GM23248 (cell line): Measurements from ENCODE around the gene ZNF343. TPM values are rescaled to one million over a fixed set of nuclear protein-coding genes. Genes with fewer than 3 reads are reported as not detected.

Experiments
- DNase-seq: peaks from one replicate; pipeline ENCODE4 v3.0.0-alpha.2; 2015
- H2AFZ ChIP-seq: fragments of 200-600 bp; sonication (generic); 2 replicates; pipeline ENCODE4 v1.6.1; 2016; ENCODE audit warnings: antibody characterized with exemption
- H3F3A ChIP-seq: fragments of 200-600 bp; sonication (generic); 2 replicates; pipeline ENCODE4 v1.6.1; 2016; ENCODE audit warnings: mild to moderate bottlenecking, antibody characterized with exemption, mixed run types; ENCODE audit not compliant: insufficient read depth
- H3K27ac ChIP-seq: fragments of 200-600 bp; sonication (generic); 2 replicates; pipeline ENCODE4 v1.5.1; 2016; ENCODE audit warnings: mild to moderate bottlenecking
- H3K27me3 ChIP-seq: fragments of 200-600 bp; sonication (generic); replicated peaks from 2 replicates; pipeline ENCODE4 v1.6.1; 2016; ENCODE audit warnings: mild to moderate bottlenecking; ENCODE audit not compliant: insufficient read depth
- H3K36me3 ChIP-seq: fragments of 200-600 bp; sonication (generic); 2 replicates; pipeline ENCODE4 v1.6.1; 2016; ENCODE audit warnings: low read depth, mild to moderate bottlenecking
- H3K4me1 ChIP-seq: fragments of 200-600 bp; sonication (generic); 2 replicates; pipeline ENCODE4 v1.6.1; 2016; ENCODE audit warnings: mild to moderate bottlenecking; ENCODE audit not compliant: insufficient read depth
- H3K4me2 ChIP-seq: fragments of 200-600 bp; sonication (generic); one replicate; pipeline ENCODE4 v1.6.1; 2016; ENCODE audit warnings: mild to moderate bottlenecking; ENCODE audit not compliant: unreplicated experiment
- H3K4me3 ChIP-seq: fragments of 200-600 bp; sonication (generic); 2 replicates; pipeline ENCODE4 v1.5.1; 2016; ENCODE audit warnings: mild to moderate bottlenecking
- H3K79me2 ChIP-seq: fragments of 200-600 bp; sonication (generic); 2 replicates; pipeline ENCODE4 v1.6.1; 2016; ENCODE audit warnings: mild to moderate bottlenecking; ENCODE audit not compliant: insufficient read depth
- H3K9ac ChIP-seq: fragments of 200-600 bp; sonication (generic); 2 replicates; pipeline ENCODE4 v1.6.1; 2016; ENCODE audit warnings: mild to moderate bottlenecking
- H3K9me2 ChIP-seq: fragments of 200-600 bp; sonication (generic); 2 replicates; pipeline ENCODE4 v1.6.1; 2016; ENCODE audit warnings: mixed run types, mild to moderate bottlenecking, moderate library complexity; ENCODE audit not compliant: insufficient read depth
- H3K9me3 ChIP-seq: fragments of 200-600 bp; sonication (generic); one replicate; pipeline ENCODE4 v1.6.1; 2017; ENCODE audit warnings: low read depth
- H4K20me1 ChIP-seq: fragments of 200-600 bp; sonication (generic); 2 replicates; pipeline ENCODE4 v1.6.0; 2016; ENCODE audit not compliant: insufficient read depth
- EZH2 ChIP-seq: fragments of 200-600 bp; sonication (generic); IDR thresholded peaks from 2 replicates; pipeline ENCODE4 v1.6.1; 2018; ENCODE audit warnings: antibody characterized with exemption, mild to moderate bottlenecking; ENCODE audit not compliant: insufficient read depth, poor library complexity, severe bottlenecking
- EZH2phosphoT487 ChIP-seq: fragments of 200-600 bp; sonication (generic); IDR thresholded peaks from 2 replicates; pipeline ENCODE4 v1.6.1; 2018; ENCODE audit warnings: antibody characterized with exemption, moderate library complexity, mild to moderate bottlenecking, low read depth; ENCODE audit not compliant: insufficient read depth
- WGBS, 2 experiments: methylation state at CpG; one replicate each; pipeline ENCODE4 v1.1.6; 2015 to 2017; ENCODE audit warnings: low lambda C conversion rate in 2 of 2, low coverage in 1 of 2; ENCODE audit errors: missing lambda C conversion rate in 2 of 2; 5-methylcytosine and 5-hydroxymethylcytosine counted together
- in situ Hi-C: fragments of 300-500 bp; cut with MboI; formaldehyde crosslinking; loops from 2 replicates; pipeline ENCODE4 v1.15.0; 2020
- polyA plus RNA-seq: library from polyadenylated mRNA; unstranded; fragments of >200 nt; fragmentation: Nextera tagmentation; extraction: Ambion mirVana; gene quantifications from 2 replicates; pipeline ENCODE4 v1.2.1, GENCODE V29; 2016
- total RNA-seq: library from RNA; depleted of rRNA; stranded (reverse); fragments of >200 nt; shearing (Covaris generic); gene quantifications from 2 replicates; pipeline ENCODE4 v1.2.3, GENCODE V29; 2014

The ZNF343 gene
- total and polyA plus RNA-seq, 2 experiments from 2014 or later = 8.1 to 11.0 TPM

- Histone ChIP-seq H3K4me1 (peaks cover 14% of the 10 kb centered on the region), H3K4me2 (peak overlapping the region; percentile 41), H3K9ac (no peak overlapping the region), H3K4me3 (no peak overlapping the region), H2AFZ (peak overlapping the region; percentile 37; the same call in 1 of the 2 replicates), H3F3A (no peaks in the 10 kb centered on the region), H3K27ac (0 out of 2 replicates have a peak overlapping the region, but pooled peaks have one; percentile 23), H3K9me3 (no peaks in the 10 kb centered on the region), H4K20me1 (no peaks in the 10 kb centered on the region), H3K79me2 (no peaks in the 10 kb centered on the region), H3K36me3 (no peaks in the 10 kb centered on the region), H3K27me3 (no peaks in the 10 kb centered on the region), H3K9me2 (no peaks in the 10 kb centered on the region)
- TF ChIP-seq EZH2 (no peak), EZH2phosphoT487 (no peak)
- in situ Hi-C loops = no loop called here
- 59 to 62% methylated on average over 1 of the region's 1 CpG for WGBS, 2 experiments
- peak; percentile 32 for DNase-seq
Observed at GRCh38 chr20:2515203-2515602, 6.5 kb upstream of the ZNF343 start.

- H3K4me1 ChIP-seq = peaks cover 13% of the 10 kb centered on the region; the same call in 1 of the 2 replicates
- TF ChIP-seq EZH2phosphoT487 = no peak
- TF ChIP-seq EZH2 = no peak
- H3K4me2 ChIP-seq = peak overlapping the region; percentile 89
- no peak for DNase-seq
- H2AFZ ChIP-seq = peak overlapping the region; percentile 94; the same call in 1 of the 2 replicates
- H3K36me3 ChIP-seq = no peaks in the 10 kb centered on the region
- 71% methylated on average over 3 of the region's 3 CpGs for WGBS, 2 experiments
- H3K4me3 ChIP-seq = peak overlapping the region; percentile 96
- H3K27me3 ChIP-seq = no peaks in the 10 kb centered on the region
- in situ Hi-C loops = no loop called here
- H3K9me3 ChIP-seq = no peaks in the 10 kb centered on the region
- H4K20me1 ChIP-seq = no peaks in the 10 kb centered on the region
- H3K27ac ChIP-seq = no peak overlapping the region
- peaks cover 38% of the 10 kb centered on the region for H3K79me2 ChIP-seq
- H3F3A ChIP-seq = no peaks in the 10 kb centered on the region
- H3K9me2 ChIP-seq = no peaks in the 10 kb centered on the region
- H3K9ac ChIP-seq = no peak overlapping the region
Observed at GRCh38 chr20:2509794-2510193, 1.1 kb upstream of the ZNF343 start.

- Histone ChIP-seq H3K27me3 (no peaks in the 10 kb centered on the region), H4K20me1 (no peaks in the 10 kb centered on the region), H3K4me3 (peak overlapping the region; percentile 96), H3F3A (no peaks in the 10 kb centered on the region), H3K27ac (peak overlapping the region; percentile 71), H3K79me2 (peaks cover 42% of the 10 kb centered on the region), H3K9ac (peak overlapping the region; percentile 95), H3K9me2 (no peaks in the 10 kb centered on the region), H3K9me3 (no peaks in the 10 kb centered on the region), H3K4me1 (peaks cover 13% of the 10 kb centered on the region; the same call in 1 of the 2 replicates), H3K4me2 (peak overlapping the region; percentile 89), H2AFZ (peak overlapping the region; percentile 94), H3K36me3 (no peaks in the 10 kb centered on the region)
- WGBS, 2 experiments = 48 to 52% methylated on average over 9 of the region's 9 CpGs
- TF ChIP-seq EZH2phosphoT487 (no peak), EZH2 (no peak)
- in situ Hi-C loops = no loop called here
- peak; percentile 23 for DNase-seq
Observed at GRCh38 chr20:2509468-2509781, 710 bp upstream of the ZNF343 start.

- peak overlapping the region; percentile 89 for H3K4me2 ChIP-seq
- peak overlapping the region; percentile 71 for H3K27ac ChIP-seq
- in situ Hi-C loops = no loop called here
- peak; percentile 62 for DNase-seq
- peak overlapping the region; percentile 95 for H3K9ac ChIP-seq
- peaks cover 13% of the 10 kb centered on the region; the same call in 1 of the 2 replicates for H3K4me1 ChIP-seq
- no peaks in the 10 kb centered on the region for H3K9me3 ChIP-seq
- H2AFZ ChIP-seq = peak overlapping the region; percentile 94
- peak overlapping the region; percentile 96 for H3K4me3 ChIP-seq
- no peaks in the 10 kb centered on the region for H3F3A ChIP-seq
- H3K79me2 ChIP-seq = peaks cover 56% of the 10 kb centered on the region
- H3K27me3 ChIP-seq = no peaks in the 10 kb centered on the region
- H3K36me3 ChIP-seq = no peaks in the 10 kb centered on the region
- WGBS, 2 experiments = 1 to 2% methylated on average over 19 to 22 of the region's 22 CpGs
- no peaks in the 10 kb centered on the region for H3K9me2 ChIP-seq
- no peak for TF ChIP-seq EZH2phosphoT487
- no peak for TF ChIP-seq EZH2
- no peaks in the 10 kb centered on the region for H4K20me1 ChIP-seq
Observed at GRCh38 chr20:2507875-2508630, 662 bp downstream of the ZNF343 start.
